HepG2 (cell line): ENCODE data around the gene ZNF3. TPM values are rescaled to one million over a fixed set of nuclear protein-coding genes. Genes with fewer than 3 reads are reported as not detected.
A peak's percentile ranks its signal among the peaks of the same experiment; 100 is the strongest.

Experiments used
- FOXK1 ChIP-seq: sonication (generic); formaldehyde crosslinking; IDR thresholded peaks from 2 replicates; pipeline ENCODE4 v1.4.0; 2020; ENCODE audit warnings: low read depth, missing genetic modification reagents, borderline replicate concordance
- HNRNPUL1 ChIP-seq: fragments of 200-400 bp; formaldehyde crosslinking; IDR thresholded peaks from 2 replicates; pipeline ENCODE4 v1.6.1; 2017; ENCODE audit warnings: low read depth, mild to moderate bottlenecking, low read length, moderate library complexity
- HOMEZ ChIP-seq: IDR thresholded peaks from 2 replicates; pipeline ENCODE4 v1.6.1; 2016; ENCODE audit warnings: low read depth
- IRF2 ChIP-seq: IDR thresholded peaks from 2 replicates; pipeline ENCODE4 v1.6.1; 2018; ENCODE audit warnings: missing genetic modification reagents, missing compliant biosample characterization
- JDP2 ChIP-seq: sonication (generic); formaldehyde crosslinking; IDR thresholded peaks from 2 replicates; pipeline ENCODE4 v1.8.1; 2022; ENCODE audit warnings: missing genetic modification reagents, borderline replicate concordance
- JUND ChIP-seq: sonication (generic); formaldehyde crosslinking; IDR thresholded peaks from 2 replicates; pipeline ENCODE4 v1.8.0; 2022; ENCODE audit warnings: mild to moderate bottlenecking, missing genetic modification reagents
- KMT2B ChIP-seq: IDR thresholded peaks from 2 replicates; pipeline ENCODE4 v1.6.1; 2016; ENCODE audit warnings: missing genetic modification reagents, missing compliant biosample characterization
- MIXL1 ChIP-seq: IDR thresholded peaks from 2 replicates; pipeline ENCODE4 v1.6.1; 2016
- NCOR1 ChIP-seq: fragments of 200-600 bp; sonication (generic); IDR thresholded peaks from 2 replicates; pipeline ENCODE4 v1.7.0; 2017; ENCODE audit warnings: antibody characterized with exemption, low read length, borderline replicate concordance
- NRL ChIP-seq: sonication (generic); formaldehyde crosslinking; IDR thresholded peaks from 2 replicates; pipeline ENCODE4 v1.5.0; 2020; ENCODE audit warnings: missing genetic modification reagents, mild to moderate bottlenecking, moderate library complexity, borderline replicate concordance
- ONECUT2 ChIP-seq: sonication (generic); formaldehyde crosslinking; IDR thresholded peaks from 2 replicates; pipeline ENCODE4 v1.4.0; 2020; ENCODE audit warnings: missing genetic modification reagents
- POLR2AphosphoS5 ChIP-seq: IDR thresholded peaks from 2 replicates; pipeline ENCODE4 v1.6.1; 2012; ENCODE audit warnings: low read depth, low read length
- SMAD3 ChIP-seq: sonication (generic); formaldehyde crosslinking; IDR thresholded peaks from 2 replicates; pipeline ENCODE4 v1.4.0; 2020; ENCODE audit warnings: missing genetic modification reagents
- SNAI1 ChIP-seq: sonication (generic); formaldehyde crosslinking; IDR thresholded peaks from 2 replicates; pipeline ENCODE4 v1.5.0; 2020; ENCODE audit warnings: mild to moderate bottlenecking, missing genetic modification reagents, borderline replicate concordance
- SP2 ChIP-seq: sonication (generic); formaldehyde crosslinking; IDR thresholded peaks from 2 replicates; pipeline ENCODE4 v1.5.1; 2020; ENCODE audit warnings: mild to moderate bottlenecking, missing genetic modification reagents
- SP5 ChIP-seq: IDR thresholded peaks from 2 replicates; pipeline ENCODE4 v1.6.1; 2016; ENCODE audit warnings: low read depth, borderline replicate concordance
- THAP11 ChIP-seq: IDR thresholded peaks from 2 replicates; pipeline ENCODE4 v1.6.1; 2016; ENCODE audit warnings: missing biosample characterization, missing genetic modification reagents
- ZBTB39 ChIP-seq: sonication (generic); formaldehyde crosslinking; IDR thresholded peaks from 2 replicates; pipeline ENCODE4 v1.5.0; 2020; ENCODE audit warnings: missing genetic modification reagents
- ZBTB42 ChIP-seq: sonication (generic); formaldehyde crosslinking; IDR thresholded peaks from 2 replicates; pipeline ENCODE4 v1.5.0; 2020; ENCODE audit warnings: mild to moderate bottlenecking, missing genetic modification reagents
- ZNF296 ChIP-seq: sonication (generic); formaldehyde crosslinking; conservative IDR thresholded peaks from 2 replicates; pipeline ENCODE4 v1.5.0; 2020; ENCODE audit warnings: mild to moderate bottlenecking, missing genetic modification reagents
- ZNF317 ChIP-seq: sonication (generic); formaldehyde crosslinking; IDR thresholded peaks from 2 replicates; pipeline ENCODE4 v1.5.0; 2020; ENCODE audit warnings: mild to moderate bottlenecking, missing genetic modification reagents
- ZNF331 ChIP-seq: sonication (generic); formaldehyde crosslinking; IDR thresholded peaks from 2 replicates; pipeline ENCODE4 v1.4.0; 2020; ENCODE audit warnings: missing genetic modification reagents
- ZNF33B ChIP-seq: sonication (generic); formaldehyde crosslinking; IDR thresholded peaks from 2 replicates; pipeline ENCODE4 v1.5.1; 2020; ENCODE audit warnings: mild to moderate bottlenecking, missing genetic modification reagents
- ZNF362 ChIP-seq: sonication (generic); formaldehyde crosslinking; IDR thresholded peaks from 2 replicates; pipeline ENCODE4 v1.4.0; 2020; ENCODE audit warnings: missing genetic modification reagents, mild to moderate bottlenecking, borderline replicate concordance
- ZNF616 ChIP-seq: sonication (generic); formaldehyde crosslinking; IDR thresholded peaks from 2 replicates; pipeline ENCODE4 v1.5.0; 2020; ENCODE audit warnings: low read depth, mild to moderate bottlenecking, missing genetic modification reagents
- polyA plus RNA-seq, 8 experiments: library from polyadenylated mRNA; depleted of rRNA in 3 of 8; stranded (reverse) in 7 of 8; unstranded in 1 of 8; fragments of >200 nt; fragmentation: Illumina TruSeq in 4 of 8; extraction: Trizol in 4 of 8; gene quantifications; 2 replicates each; pipeline versions ENCODE4 v1.2.1 to v1.2.3, GENCODE V29; 2011 to 2016; ENCODE audit warnings: low read depth in 4 of 8, missing spikeins in 1 of 8, mixed read lengths in 1 of 8; ENCODE audit not compliant: insufficient read depth in 1 of 8
- total RNA-seq, 5 experiments: library from RNA; depleted of rRNA; stranded (reverse); fragments of >200 nt; fragmentation: Illumina TruSeq; extraction: Trizol; gene quantifications; 2 replicates each; pipeline ENCODE4 v1.2.3, GENCODE V29; 2016; ENCODE audit warnings: low read depth in 1 of 5
- TF ChIP-seq, protein P1 (sequence below): sonication (generic); formaldehyde crosslinking; IDR thresholded peaks from 2 replicates; pipeline ENCODE4 v1.8.1; 2023; ENCODE audit warnings: mild to moderate bottlenecking, inconsistent platforms, moderate library complexity, missing genetic modification reagents, borderline replicate concordance

ZNF3 gene
- total and polyA plus RNA-seq, 2 of the 13 experiments (the other 11 are each of a cell fraction or from before 2014, with no cell fraction given) = 33.7 to 56.9 TPM

GRCh38 chr7:100024020-100024619 is 57.4 kb downstream of the ZNF3 start (continued):
- TF ChIP-seq ZBTB39 (no peak), JUND (CRISPR knock-in tag) (no peak), SMAD3 (CRISPR knock-in tag) (0 out of 2 replicates have a peak, but pooled peaks have one; percentile 44), ZNF362 (no peak), MIXL1 (CRISPR knock-in tag) (peak; percentile 58; the same call in 1 of the 2 replicates), SP5 (CRISPR knock-in tag) (peak; percentile 58; the same call in 1 of the 2 replicates), ZBTB42 (CRISPR knock-in tag) (no peak), ZNF33B (CRISPR knock-in tag) (no peak), IRF2 (CRISPR knock-in tag) (peak; percentile 55; the same call in 1 of the 2 replicates), HNRNPUL1 (no peak), SP2 (CRISPR knock-in tag) (peak; percentile 29; the same call in 1 of the 2 replicates), NRL (CRISPR knock-in tag) (no peak), ZNF296 (CRISPR knock-in tag) (no peak), KMT2B (CRISPR knock-in tag) (peak; percentile 27; the same call in 1 of the 2 replicates), POLR2AphosphoS5 (peak; percentile 0; the same call in 1 of the 2 replicates), ZNF331 (0 out of 2 replicates have a peak, but pooled peaks have one; percentile 28), JDP2 (no peak), THAP11 (CRISPR knock-in tag) (peak; percentile 46; the same call in 1 of the 2 replicates), ZNF317 (CRISPR knock-in tag) (0 out of 2 replicates have a peak, but pooled peaks have one; percentile 58), SNAI1 (CRISPR knock-in tag) (no peak), HOMEZ (peak; percentile 75; the same call in 1 of the 2 replicates), FOXK1 (CRISPR knock-in tag) (peak; percentile 79; the same call in 1 of the 2 replicates), ONECUT2 (no peak), ZNF616 (no peak), NCOR1 (peak; percentile 90)
- TF ChIP-seq, protein P1, sequence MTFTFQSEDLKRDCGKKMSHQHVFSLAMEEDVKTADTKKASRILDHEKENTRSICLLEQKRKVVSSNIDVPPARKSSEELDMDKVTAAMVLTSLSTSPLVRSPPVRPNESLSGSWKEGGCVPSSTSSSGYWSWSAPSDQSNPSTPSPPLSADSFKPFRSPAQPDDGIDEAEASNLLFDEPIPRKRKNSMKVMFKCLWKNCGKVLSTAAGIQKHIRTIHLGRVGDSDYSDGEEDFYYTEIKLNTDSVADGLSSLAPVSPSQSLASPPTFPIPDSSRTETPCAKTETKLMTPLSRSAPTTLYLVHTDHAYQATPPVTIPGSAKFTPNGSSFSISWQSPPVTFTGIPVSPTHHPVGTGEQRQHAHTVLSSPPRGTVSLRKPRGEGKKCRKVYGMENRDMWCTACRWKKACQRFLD (CRISPR knock-in tag) = no peak
